ENCODE results near the gene SPINT4.
A peak's percentile ranks its signal among the peaks of the same experiment; 100 is the strongest.

The SPINT4 gene

DNA sequence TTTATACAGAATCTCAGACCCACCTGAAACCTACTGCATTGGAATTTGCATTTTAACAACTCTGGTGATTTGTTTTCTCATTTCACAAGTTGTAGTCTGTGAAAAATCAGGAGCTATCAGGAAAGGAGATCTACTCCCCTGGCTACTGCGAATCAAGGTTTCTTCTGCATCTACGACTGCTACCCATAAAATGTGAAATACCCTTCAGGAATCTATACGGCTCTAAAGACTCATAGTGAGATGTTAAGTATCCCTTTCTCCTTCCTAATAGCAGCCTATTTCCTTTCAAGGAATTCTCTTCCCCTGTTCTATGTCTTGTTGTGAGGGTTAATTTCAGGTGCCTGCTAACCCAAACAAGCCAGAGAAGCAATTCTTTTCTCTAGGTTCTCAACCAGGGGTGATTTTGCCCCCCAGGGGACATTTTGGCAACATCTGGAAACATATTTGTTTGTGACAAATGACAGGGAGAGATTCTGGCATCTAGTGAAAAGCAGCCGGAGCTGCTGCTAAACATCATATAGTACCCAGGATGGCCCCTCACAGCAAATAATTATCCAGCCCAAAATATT, 43.2 kb downstream of the SPINT4 start:
- no peak for DNase-seq (ENCODE audit: low read depth)

DNA sequence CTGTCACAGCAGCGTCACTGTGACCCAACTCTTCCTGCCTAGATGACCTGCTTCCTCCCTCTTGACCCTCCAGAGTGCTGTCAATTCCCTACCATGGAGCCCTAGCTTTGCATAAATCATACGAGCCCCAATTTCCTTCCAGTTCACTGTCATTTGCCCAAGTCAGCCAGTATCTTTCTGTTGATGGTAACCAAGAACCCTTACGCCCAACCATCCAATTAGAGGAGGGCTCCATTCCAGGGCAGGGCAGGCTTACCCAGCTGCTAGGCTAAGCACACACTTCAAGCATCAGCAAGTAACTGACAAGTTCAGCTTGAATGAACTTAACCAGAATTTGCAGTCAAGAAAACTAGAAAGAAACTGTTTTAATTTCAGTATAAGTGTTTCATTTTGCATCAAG, 43.8 kb downstream of the SPINT4 start:
- no peak for DNase-seq (ENCODE audit: low read depth)

- no peak for DNase-seq (ENCODE audit: low read depth)
Observed at GRCh38 chr20:45768479-45768878, 46.3 kb downstream of the SPINT4 start.

DNA sequence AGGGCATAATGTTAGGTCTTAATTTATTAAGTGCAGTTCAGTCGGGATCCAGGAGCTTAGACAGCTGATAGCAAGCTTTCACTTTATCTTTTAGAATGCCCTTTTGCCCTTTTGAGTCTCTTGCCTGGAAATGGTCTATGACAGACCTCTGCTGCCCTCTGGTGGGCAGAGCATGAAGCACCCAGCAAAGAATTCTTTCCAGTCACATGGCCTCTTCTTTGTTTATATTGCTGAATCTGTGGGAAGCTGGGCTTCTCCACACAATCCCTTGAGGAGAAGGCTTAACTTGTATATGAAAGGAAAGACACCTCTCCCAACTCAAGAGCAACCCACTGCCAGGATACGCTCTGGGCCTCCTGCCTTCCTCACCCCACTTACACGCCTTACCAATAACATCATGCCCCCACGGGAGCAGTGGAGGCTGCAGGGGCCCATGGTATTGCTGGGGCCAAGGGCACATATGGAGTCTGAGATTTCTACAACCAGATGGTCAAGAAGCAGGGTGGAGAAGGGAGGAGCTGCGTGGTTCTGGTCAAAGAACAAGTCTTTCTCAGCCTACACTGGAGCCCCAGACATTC, 49.1 kb downstream of the SPINT4 start:
- peak; percentile 47 for DNase-seq (ENCODE audit: low read depth)

GRCh38 chr20:45772693-45773092, 50.5 kb downstream of the SPINT4 start:
- DNase-seq (ENCODE audit: low read depth) = no peak

DNA sequence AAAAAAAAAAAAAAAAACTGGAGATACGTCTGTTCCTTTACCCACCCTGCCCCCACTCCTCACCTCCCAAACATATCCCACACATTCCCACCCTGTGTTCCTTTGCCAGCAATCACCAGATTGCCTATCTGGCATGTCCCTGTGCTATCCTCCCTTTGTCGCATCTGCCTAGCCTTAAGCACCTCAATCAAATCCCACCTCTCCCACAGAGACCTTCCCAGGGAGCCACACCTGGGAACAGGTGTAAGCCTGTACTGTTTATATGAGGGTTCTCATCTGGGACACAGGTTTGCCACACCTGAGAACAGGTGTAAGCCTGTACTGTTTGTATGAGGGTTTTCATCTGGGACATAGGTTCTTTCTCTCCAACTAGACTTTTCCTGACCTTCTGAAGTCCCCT, 52.8 kb downstream of the SPINT4 start:
- DNase-seq (ENCODE audit: low read depth) = no peak

DNA sequence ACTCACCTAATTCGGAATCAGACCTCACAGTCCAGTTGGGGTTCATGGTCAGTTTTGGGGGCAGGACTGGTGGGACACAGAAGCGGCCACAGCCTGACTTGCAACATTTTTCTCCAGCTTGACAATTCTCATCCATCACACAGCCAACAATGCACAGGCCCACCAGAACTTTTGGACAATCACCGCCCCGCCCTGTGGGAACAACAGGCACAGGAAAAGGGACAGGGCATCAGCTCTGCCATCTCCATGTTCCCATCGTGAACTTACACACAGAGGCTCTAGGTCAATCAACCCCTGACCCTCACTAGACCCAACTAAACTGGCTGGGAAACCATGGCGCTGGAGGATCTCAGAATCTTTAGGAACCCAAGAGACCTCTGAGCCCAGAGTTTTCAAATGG, 53.3 kb downstream of the SPINT4 start:
- DNase-seq (ENCODE audit: low read depth) = no peak
